ENCODE results near the gene SLC2A10.

DNA sequence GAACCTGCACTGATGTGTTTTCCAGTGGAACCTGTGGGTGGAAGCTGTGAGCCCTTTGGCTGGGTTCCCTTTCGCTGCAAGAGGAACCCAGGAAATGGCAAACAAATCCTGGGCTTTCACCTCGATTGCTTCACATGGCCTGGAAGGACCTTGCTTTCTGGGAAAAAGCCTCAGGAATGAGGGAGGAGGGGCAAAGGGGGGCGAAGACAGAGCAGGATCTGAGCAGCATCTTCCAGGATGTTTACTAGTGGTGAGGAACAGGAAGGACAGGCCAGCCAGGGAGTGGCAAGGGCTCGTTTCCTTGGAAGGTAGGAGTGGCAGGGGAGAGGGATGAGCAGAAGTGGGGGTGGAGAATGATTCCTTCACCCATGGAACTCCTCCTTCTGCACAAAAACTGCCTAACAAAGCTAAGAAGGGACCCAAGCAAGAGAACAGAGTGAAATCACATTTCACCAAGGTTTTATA lies 5.9 kb downstream of the SLC2A10 start:
- TF ChIP-seq, protein P1, sequence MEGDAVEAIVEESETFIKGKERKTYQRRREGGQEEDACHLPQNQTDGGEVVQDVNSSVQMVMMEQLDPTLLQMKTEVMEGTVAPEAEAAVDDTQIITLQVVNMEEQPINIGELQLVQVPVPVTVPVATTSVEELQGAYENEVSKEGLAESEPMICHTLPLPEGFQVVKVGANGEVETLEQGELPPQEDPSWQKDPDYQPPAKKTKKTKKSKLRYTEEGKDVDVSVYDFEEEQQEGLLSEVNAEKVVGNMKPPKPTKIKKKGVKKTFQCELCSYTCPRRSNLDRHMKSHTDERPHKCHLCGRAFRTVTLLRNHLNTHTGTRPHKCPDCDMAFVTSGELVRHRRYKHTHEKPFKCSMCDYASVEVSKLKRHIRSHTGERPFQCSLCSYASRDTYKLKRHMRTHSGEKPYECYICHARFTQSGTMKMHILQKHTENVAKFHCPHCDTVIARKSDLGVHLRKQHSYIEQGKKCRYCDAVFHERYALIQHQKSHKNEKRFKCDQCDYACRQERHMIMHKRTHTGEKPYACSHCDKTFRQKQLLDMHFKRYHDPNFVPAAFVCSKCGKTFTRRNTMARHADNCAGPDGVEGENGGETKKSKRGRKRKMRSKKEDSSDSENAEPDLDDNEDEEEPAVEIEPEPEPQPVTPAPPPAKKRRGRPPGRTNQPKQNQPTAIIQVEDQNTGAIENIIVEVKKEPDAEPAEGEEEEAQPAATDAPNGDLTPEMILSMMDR (optimal IDR thresholded peaks at IDR 0.05 in 1 of 3, IDR thresholded peaks at IDR 0.05 in 1 of 3, conservative IDR thresholded peaks at IDR 0.05 in 1 of 3; ENCODE audit: extremely low read depth in 1 of 3, insufficient read depth in 2 of 3, low read length in 3 of 3), result peak in 1 of 3 experiments; percentile 31
- no peak for TF ChIP-seq EZH2 (IDR thresholded peaks at IDR 0.05; ENCODE audit: low read length)

Data from keratinocyte (primary cell).